Measurements from ENCODE around the gene ESYT3.
A peak's percentile ranks its signal among the peaks of the same experiment; 100 is the strongest.
"Not testable (repeated sequence)": the region's sequence is repeated elsewhere in the genome, so short reads cannot be mapped to it uniquely, and the experiment has no call there.

Gene ESYT3

GRCh38 chr3:138412821-138413551, 21.4 kb upstream of the ESYT3 start:
- peak; percentile 53 for DNase-seq (ENCODE audit: low spot score)

GRCh38 chr3:138416236-138416635, 18.2 kb upstream of the ESYT3 start:
- not testable (repeated sequence) for DNase-seq (ENCODE audit: low spot score)

- peak; percentile 82 for DNase-seq (ENCODE audit: low spot score)
These were observed 16.8 kb upstream of the ESYT3 start for GRCh38 chr3:138417559-138417982.

GRCh38 chr3:138418601-138419206, 15.7 kb upstream of the ESYT3 start:
- no peak for DNase-seq (ENCODE audit: low spot score)

GRCh38 chr3:138423316-138423715, 11.1 kb upstream of the ESYT3 start:
- DNase-seq (ENCODE audit: low spot score) = no peak

- DNase-seq (ENCODE audit: low spot score) = no peak
These were observed 10.1 kb upstream of the ESYT3 start for GRCh38 chr3:138424323-138424722.

GRCh38 chr3:138426211-138426610, 8.2 kb upstream of the ESYT3 start:
- DNase-seq (ENCODE audit: low spot score) = peak; percentile 22

- not testable (repeated sequence) for DNase-seq (ENCODE audit: low spot score)
These were observed 7.7 kb upstream of the ESYT3 start for GRCh38 chr3:138426754-138427153.

- no peak for DNase-seq (ENCODE audit: low spot score)
These were observed 4.8 kb upstream of the ESYT3 start for GRCh38 chr3:138429665-138430064.

- no peak for DNase-seq (ENCODE audit: low spot score)
These were observed 1.7 kb upstream of the ESYT3 start for GRCh38 chr3:138432576-138433240.

- no peak for DNase-seq (ENCODE audit: low spot score)
These were observed 532 bp upstream of the ESYT3 start for GRCh38 chr3:138433892-138434275.

- DNase-seq (ENCODE audit: low spot score) = no peak
These were observed 708 bp downstream of the ESYT3 start for GRCh38 chr3:138434875-138435772.

- DNase-seq (ENCODE audit: low spot score) = no peak
These were observed 1.4 kb downstream of the ESYT3 start for GRCh38 chr3:138435840-138436239.

- DNase-seq (ENCODE audit: low spot score) = no peak
These were observed 2.9 kb downstream of the ESYT3 start for GRCh38 chr3:138437281-138437680.

GRCh38 chr3:138438896-138439295, 4.5 kb downstream of the ESYT3 start:
- no peak for DNase-seq (ENCODE audit: low spot score)

GRCh38 chr3:138439646-138440045, 5.2 kb downstream of the ESYT3 start:
- no peak for DNase-seq (ENCODE audit: low spot score)

GRCh38 chr3:138440121-138440521, 5.7 kb downstream of the ESYT3 start:
- DNase-seq (ENCODE audit: low spot score) = no peak

- no peak for DNase-seq (ENCODE audit: low spot score)
These were observed 6.2 kb downstream of the ESYT3 start for GRCh38 chr3:138440596-138440995.

- no peak for DNase-seq (ENCODE audit: low spot score)
These were observed 6.8 kb downstream of the ESYT3 start for GRCh38 chr3:138441256-138441655.

GRCh38 chr3:138441742-138442141, 7.3 kb downstream of the ESYT3 start:
- no peak for DNase-seq (ENCODE audit: low spot score)

GRCh38 chr3:138442433-138442832, 8.0 kb downstream of the ESYT3 start:
- peak; percentile 35 for DNase-seq (ENCODE audit: low spot score)

GRCh38 chr3:138443091-138443490, 8.7 kb downstream of the ESYT3 start:
- no peak for DNase-seq (ENCODE audit: low spot score)
